Measurements from ENCODE around the gene EXOC3L4. TPM values are rescaled to one million over a fixed set of nuclear protein-coding genes. Genes with fewer than 3 reads are reported as not detected.

EXOC3L4 gene
- polyA plus RNA-seq, 1 donor = 0.80 TPM

GRCh38 chr14:103091041-103091882 is 3.3 kb upstream of the EXOC3L4 start:
- no peak for DNase-seq (ENCODE audit: low read depth)

GRCh38 chr14:103091883-103092222 is 2.7 kb upstream of the EXOC3L4 start:
- no peak for DNase-seq (ENCODE audit: low read depth)

- DNase-seq (ENCODE audit: low read depth) = no peak
Observed at GRCh38 chr14:103093856-103094405, 594 bp upstream of the EXOC3L4 start.

GRCh38 chr14:103095210-103095778 is 769 bp downstream of the EXOC3L4 start:
- no peak for DNase-seq (ENCODE audit: low read depth)

- DNase-seq (ENCODE audit: low read depth) = no peak
Observed at GRCh38 chr14:103096387-103096786, 1.9 kb downstream of the EXOC3L4 start.

- no peak for DNase-seq (ENCODE audit: low read depth)
Observed at GRCh38 chr14:103097244-103097993, 2.9 kb downstream of the EXOC3L4 start.

- DNase-seq (ENCODE audit: low read depth) = no peak
Observed at GRCh38 chr14:103097994-103098957, 3.8 kb downstream of the EXOC3L4 start.

- no peak for DNase-seq (ENCODE audit: low read depth)
Observed at GRCh38 chr14:103099081-103099732, 4.7 kb downstream of the EXOC3L4 start.

GRCh38 chr14:103099733-103100280 is 5.3 kb downstream of the EXOC3L4 start:
- no peak for DNase-seq (ENCODE audit: low read depth)

GRCh38 chr14:103100281-103101121 is 6.0 kb downstream of the EXOC3L4 start:
- no peak for DNase-seq (ENCODE audit: low read depth)

- DNase-seq (ENCODE audit: low read depth) = no peak
Observed at GRCh38 chr14:103101257-103101962, 6.9 kb downstream of the EXOC3L4 start.

- DNase-seq (ENCODE audit: low read depth) = no peak
Observed at GRCh38 chr14:103101963-103102688, 7.6 kb downstream of the EXOC3L4 start.

GRCh38 chr14:103102689-103103260 is 8.2 kb downstream of the EXOC3L4 start:
- DNase-seq (ENCODE audit: low read depth) = no peak

- DNase-seq (ENCODE audit: low read depth) = no peak
Observed at GRCh38 chr14:103103461-103104388, 9.2 kb downstream of the EXOC3L4 start.

GRCh38 chr14:103104389-103104653 is 9.8 kb downstream of the EXOC3L4 start:
- no peak for DNase-seq (ENCODE audit: low read depth)

- no peak for DNase-seq (ENCODE audit: low read depth)
Observed at GRCh38 chr14:103104654-103105452, 10.3 kb downstream of the EXOC3L4 start.
